ENCODE results near the gene NSD1. TPM values are rescaled to one million over a fixed set of nuclear protein-coding genes. Genes with fewer than 3 reads are reported as not detected.

The NSD1 gene
- total RNA-seq, 4 donors from 2014 or later = 41.1 to 58.4 (median 49.5) TPM

GRCh38 chr5:177309351-177310191 lies 176.0 kb downstream of the NSD1 start:
- no peak for TF ChIP-seq POLR2AphosphoS5 (IDR thresholded peaks at IDR 0.05)
- TF ChIP-seq CTCF (IDR thresholded peaks at IDR 0.05) = peak in 3 of 4 experiments; percentile 65 to 84 (median 70)
- TF ChIP-seq EP300 (IDR thresholded peaks at IDR 0.05) = no peak
- no peak for TF ChIP-seq POLR2A (IDR thresholded peaks at IDR 0.05)

GRCh38 chr5:177310332-177310731 lies 176.8 kb downstream of the NSD1 start:
- Histone ChIP-seq H3K4me1 (peaks cover 0 to 38% (median 18%) of the 10 kb centered on the region in 3 donors), H3K27ac (no peak overlapping the region), H3K36me3 (peaks cover 0 to 27% of the 10 kb centered on the region in 2 donors), H3K9me3 (no peaks in the 10 kb centered on the region), H3K4me3 (no peak overlapping the region), H3K27me3 (no peaks in the 10 kb centered on the region)
- whole genome bisulfite sequencing, 2 donors (ENCODE audit: low coverage in 1 of 2) = 80 to 89% methylated on average over 1 to 3 of the region's 13 CpGs
- no peak for TF ChIP-seq POLR2AphosphoS5 (IDR thresholded peaks at IDR 0.05)
- no peak for TF ChIP-seq CTCF (IDR thresholded peaks at IDR 0.05)
- no peak for TF ChIP-seq POLR2A (IDR thresholded peaks at IDR 0.05)
- no peak for TF ChIP-seq EP300 (IDR thresholded peaks at IDR 0.05)
- ATAC-seq = no peak

More at GRCh38 chr5:177309351-177310191, 176.0 kb downstream of the NSD1 start:
- 83% methylated on average over 1 of the region's 10 CpGs; no CpG with 5 or more reads in 1 of the 2 donors for WGBS, 2 donors (ENCODE audit: low coverage in 1 of 2)
- ATAC-seq = no peak
- H3K36me3 ChIP-seq = peaks cover 0 to 31% of the 10 kb centered on the region in 2 donors
- peaks cover 0 to 45% (median 19%) of the 10 kb centered on the region in 3 donors for H3K4me1 ChIP-seq
- no peak overlapping the region for H3K4me3 ChIP-seq
- no peak overlapping the region for H3K27ac ChIP-seq
- H3K27me3 ChIP-seq = no peaks in the 10 kb centered on the region
- H3K9me3 ChIP-seq = no peaks in the 10 kb centered on the region

DNA sequence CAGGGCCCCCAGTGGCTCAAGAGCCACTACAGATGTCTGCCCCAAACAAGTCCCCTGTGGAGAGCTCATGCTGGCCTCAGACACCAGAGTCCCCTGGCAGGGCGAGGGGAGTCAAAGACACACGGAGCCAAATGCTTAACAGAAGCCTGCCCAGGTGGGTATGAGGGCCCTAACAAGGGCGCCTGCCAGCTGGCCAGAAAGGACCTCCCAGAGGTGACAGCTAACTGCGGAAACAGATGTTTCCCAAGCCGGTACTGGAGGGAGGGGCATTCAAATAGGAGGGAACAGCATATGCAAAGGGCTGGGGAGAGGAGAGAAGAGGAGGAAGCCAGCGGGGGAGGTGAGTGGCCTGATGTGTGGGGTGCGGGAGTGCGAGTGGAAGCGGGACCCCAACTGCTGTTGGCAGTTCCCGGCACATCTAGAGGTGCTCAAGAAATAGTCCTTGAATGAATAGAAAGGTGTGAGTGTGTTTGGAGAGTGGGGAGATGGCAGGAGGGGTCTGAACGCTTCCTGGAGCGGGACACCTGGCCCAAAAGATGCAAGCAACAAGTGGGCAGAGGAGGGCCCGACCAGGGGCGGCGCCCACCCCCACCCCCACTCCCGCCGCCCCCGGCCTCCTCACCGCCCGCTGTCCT lies 177.3 kb downstream of the NSD1 start:
- WGBS, 2 donors (ENCODE audit: low coverage in 1 of 2) = 16 to 33% methylated on average over 5 to 8 of the region's 20 CpGs
- TF ChIP-seq CTCF (IDR thresholded peaks at IDR 0.05) (no peak), EP300 (IDR thresholded peaks at IDR 0.05) (no peak), POLR2A (IDR thresholded peaks at IDR 0.05) (no peak), POLR2AphosphoS5 (IDR thresholded peaks at IDR 0.05) (no peak)
- Histone ChIP-seq H3K4me1 (peaks cover 0 to 32% (median 18%) of the 10 kb centered on the region in 3 donors), H3K36me3 (peaks cover 0 to 22% of the 10 kb centered on the region in 2 donors), H3K27me3 (no peaks in the 10 kb centered on the region), H3K27ac (peak overlapping the region in 1 of 4 donors; percentile 74), H3K9me3 (no peaks in the 10 kb centered on the region), H3K4me3 (peak overlapping the region in 1 of 2 donors; percentile 63)
- ATAC-seq = no peak

DNA sequence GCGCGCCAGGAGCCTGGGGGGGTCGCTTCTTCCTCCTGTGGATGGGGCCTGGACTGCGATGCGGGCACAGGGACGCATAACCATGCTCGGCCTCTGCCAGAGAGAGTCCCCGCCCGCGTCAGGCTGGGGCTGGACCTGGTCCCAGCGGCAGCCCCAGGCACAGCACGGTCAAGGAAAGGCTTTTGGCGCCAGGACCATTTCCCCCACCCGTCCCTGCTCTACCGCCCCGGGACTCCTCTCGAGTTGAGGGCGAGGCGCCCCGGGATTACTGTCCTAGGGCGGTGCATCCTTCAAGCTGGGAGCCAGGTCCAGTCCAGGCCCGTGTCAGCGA lies 177.8 kb downstream of the NSD1 start:
- peak overlapping the region in 2 of 4 donors; percentile 56 to 74 for H3K27ac ChIP-seq
- H3K27me3 ChIP-seq = no peaks in the 10 kb centered on the region
- TF ChIP-seq POLR2AphosphoS5 (IDR thresholded peaks at IDR 0.05) (no peak), EP300 (IDR thresholded peaks at IDR 0.05) (no peak), POLR2A (IDR thresholded peaks at IDR 0.05) (no peak), CTCF (IDR thresholded peaks at IDR 0.05) (no peak)
- peak; percentile 2 for ATAC-seq
- WGBS, 2 donors (ENCODE audit: low coverage in 1 of 2) = no CpG with 5 or more reads among the region's 23 CpGs
- H3K4me1 ChIP-seq = peaks cover 0 to 28% (median 18%) of the 10 kb centered on the region in 3 donors
- H3K36me3 ChIP-seq = peaks cover 0 to 17% of the 10 kb centered on the region in 2 donors
- peak overlapping the region; percentile 36 to 63 for H3K4me3 ChIP-seq
- H3K9me3 ChIP-seq = no peaks in the 10 kb centered on the region

Measured in gastroesophageal sphincter (tissue), 4 donors.